HG03060 (cell line): ENCODE data around the gene TNPO2.

Source experiments
- ATAC-seq: cut with Tn5 transposase; IDR thresholded peaks from one replicate; pipeline ENCODE4 v1.9.1; 2021; ENCODE audit warnings: low read depth, moderate number of reproducible peaks; ENCODE audit not compliant: unreplicated experiment

The TNPO2 gene

GRCh38 chr19:12723641-12724426 is at the start of gene TNPO2:
Gene TNPO2 (minus strand): TSS chr19:12723932. CDS start chr19:12720977, 2,955 bp downstream.
- ATAC-seq = no peak

DNA sequence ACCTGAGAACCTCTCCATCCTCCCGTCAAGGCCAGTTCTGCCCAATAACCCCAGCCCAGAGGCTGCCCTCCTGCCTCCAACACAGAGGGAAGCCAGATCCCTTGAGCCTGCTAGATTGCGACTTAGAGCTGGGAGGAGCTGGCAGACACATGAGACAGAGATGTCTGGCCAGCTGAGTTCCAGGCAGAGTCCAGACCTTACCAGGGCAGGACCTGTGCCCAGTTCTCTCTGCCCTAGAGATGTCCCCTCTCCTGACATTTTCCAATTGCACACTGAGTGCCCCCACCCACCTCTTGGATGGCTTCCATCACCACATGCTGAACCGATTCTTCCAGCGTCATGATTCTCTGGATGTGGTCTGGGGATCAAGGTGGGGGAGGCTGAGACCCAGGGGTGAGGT is 48.6 kb upstream of the TNPO2 start:
- no peak for ATAC-seq

DNA sequence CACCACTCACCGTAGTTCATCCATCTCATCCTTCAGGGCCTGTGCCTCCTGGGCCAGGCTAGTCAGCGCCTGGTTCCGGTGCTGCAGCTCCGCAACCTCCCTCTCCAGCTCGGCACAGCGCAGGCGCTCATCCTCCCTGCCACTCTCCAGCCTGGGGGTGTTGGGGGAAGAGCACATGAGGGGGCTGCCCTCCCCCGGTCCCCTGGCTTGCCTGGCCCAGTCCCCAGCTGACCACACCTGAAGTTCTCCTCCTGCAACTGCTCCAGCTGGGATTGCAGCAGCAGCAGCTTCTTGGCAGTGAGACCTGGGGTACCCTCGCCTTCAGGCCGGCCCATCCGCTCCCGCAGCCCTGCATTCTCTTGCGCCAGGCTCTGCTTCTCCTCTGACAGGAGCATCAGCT is 47.2 kb upstream of the TNPO2 start:
- no peak for ATAC-seq

DNA sequence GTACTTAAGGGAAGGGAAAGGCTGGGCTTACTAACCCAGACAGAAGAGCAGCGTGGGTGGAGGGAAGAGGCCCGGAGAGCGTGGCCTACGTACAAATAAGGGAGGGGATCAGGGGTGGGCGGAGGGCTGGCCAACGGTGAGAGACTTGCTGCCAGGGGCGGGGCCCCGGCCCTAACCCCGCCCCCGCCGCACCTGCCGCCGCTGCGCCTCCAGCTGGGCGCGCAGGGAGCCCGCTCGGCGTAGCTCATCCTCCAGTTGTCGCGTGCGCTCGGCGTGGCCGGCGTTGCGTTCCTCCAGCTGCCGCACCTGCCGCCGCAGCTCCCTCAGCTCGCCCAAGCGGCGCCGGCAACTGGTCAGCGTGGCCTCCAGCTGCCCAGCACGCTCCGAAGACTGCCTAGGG is 46.0 kb upstream of the TNPO2 start:
- ATAC-seq = no peak

DNA sequence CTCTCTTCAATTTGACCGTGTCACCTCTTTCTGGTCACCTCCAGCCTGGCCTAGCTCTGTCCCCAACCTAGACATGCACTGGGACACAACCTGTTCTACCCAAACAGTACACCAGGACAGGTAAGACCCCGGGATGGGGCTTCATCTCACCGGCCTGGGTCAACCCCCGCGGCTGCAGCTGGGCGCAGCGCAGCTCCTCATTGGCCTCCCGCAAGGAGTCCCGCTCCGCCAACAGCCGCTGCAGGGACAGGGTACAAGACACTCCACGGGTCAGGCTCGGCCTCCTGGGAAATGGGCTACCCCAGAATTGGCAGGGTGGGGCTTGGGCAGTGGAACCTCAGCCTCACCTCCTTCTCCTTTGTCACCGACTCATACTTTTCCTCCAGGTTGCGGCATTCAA is 43.9 kb upstream of the TNPO2 start:
- ATAC-seq = no peak

DNA sequence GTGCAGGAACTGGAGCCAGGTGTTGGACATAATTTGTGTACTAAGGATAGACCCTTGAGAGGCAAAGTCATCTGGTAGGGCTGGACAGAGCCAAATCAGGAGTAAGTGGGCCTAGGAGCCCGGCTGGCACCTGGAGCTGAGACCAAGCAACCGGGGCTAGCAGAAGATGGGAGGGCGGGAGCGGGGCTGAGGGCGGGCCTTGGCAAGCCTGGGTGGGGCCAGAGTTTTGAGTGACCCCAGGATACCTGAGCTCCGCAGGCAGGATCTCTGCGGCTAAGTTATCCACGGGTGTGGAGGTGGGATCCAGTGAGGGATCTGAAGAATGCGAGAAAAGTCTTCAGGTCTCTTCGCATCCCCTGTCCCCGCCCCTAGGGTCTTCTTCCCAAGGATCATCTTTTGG is 43.4 kb upstream of the TNPO2 start:
- ATAC-seq = no peak

DNA sequence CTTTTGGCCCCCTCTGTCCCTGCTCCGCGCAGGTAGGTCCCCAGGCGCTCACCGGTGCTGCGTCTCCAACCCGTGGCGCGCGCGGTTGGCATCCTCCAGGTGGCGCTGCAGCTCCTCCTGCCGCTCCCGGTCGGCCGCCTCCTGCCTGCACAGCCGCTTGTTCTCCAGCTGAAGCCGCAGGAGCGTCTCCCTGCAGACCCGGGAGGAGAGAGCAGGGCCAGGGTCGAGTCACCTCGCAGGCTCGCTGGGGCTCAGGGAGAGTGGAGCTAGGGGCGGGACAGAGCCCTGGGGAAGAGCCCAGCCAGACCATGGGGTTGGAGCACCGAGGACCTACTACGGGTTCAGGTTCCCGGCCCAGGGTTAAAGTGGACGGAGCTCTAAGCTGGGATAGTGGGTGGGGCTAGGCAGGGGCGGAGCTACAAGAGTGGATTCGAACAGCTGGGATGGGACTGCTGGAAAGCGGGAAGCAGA is 42.4 kb upstream of the TNPO2 start:
- ATAC-seq = no peak

GRCh38 chr19:12764698-12765097 is 41.0 kb upstream of the TNPO2 start:
- no peak for ATAC-seq

- no peak for ATAC-seq
Observed at GRCh38 chr19:12763100-12763499, 39.4 kb upstream of the TNPO2 start.

- ATAC-seq = no peak
Observed at GRCh38 chr19:12759686-12760085, 36.0 kb upstream of the TNPO2 start.

DNA sequence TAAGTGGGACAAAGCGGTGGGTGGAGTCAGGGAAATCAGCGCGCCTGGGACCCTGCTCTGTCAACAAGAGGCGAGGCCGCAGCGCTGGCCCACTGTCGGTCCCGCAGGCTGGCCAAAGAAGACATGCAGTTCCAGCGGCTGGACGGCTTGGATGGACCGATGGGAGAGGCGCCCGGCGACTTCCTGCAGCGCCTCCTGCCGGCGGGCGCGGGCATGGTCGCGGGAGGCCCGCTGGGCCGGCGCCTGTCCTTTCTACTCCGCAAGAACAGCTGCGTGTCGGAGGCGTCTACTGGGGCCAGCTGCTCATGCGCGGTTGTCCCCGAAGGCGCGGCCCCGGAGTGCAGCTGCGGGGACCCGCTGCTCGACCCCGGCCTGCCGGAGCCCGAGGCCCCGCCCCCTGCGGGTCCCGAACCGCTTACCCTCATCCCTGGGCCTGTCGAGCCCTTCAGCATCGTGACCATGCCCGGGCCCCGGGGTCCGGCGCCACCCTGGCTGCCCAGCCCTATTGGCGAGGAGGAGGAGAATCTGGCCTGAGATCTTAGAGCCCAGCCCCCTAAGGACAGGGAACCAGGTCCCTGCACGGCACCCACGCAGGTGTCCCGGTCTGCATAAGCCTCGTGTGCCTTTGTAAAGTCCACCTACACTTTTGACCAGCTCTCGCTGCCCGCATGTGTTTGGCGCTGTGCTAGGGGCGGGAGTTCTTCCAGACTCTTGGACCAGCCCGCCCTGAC is 34.0 kb upstream of the TNPO2 start:
- no peak for ATAC-seq

DNA sequence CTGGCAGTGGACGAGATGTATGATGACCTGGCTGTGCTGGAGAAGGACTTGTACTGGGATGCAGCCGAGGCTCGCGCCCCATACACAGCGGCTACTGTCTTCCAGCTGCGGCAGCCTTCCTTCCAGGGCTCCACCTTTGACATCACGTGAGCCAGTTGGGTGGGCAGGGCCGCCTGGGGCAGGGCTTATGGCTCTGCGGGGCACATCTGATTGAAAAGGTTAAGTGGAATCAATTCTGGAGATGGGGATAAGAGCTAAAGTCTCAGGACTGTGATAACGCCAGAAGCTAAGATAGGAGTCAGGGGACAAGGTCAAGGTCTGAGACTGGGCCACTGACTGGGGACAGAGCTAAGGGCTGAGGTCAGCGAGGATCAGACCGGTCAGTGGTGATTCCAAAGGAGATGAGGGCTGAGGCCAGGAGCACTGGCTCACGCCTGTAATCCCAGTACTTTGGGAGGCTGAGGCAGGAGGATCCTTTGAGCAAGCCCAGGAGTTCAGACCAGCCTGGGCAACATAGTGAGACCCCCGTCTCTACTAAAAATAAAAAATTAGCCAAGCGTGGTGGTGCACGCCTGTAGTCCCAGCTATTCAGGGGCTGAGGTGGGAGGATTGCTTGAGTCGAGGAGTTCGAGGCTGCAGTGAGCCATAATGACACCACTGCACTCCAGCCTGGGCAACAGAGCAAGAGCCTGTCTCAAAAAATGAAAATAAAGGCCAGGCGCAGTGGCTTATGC is 32.6 kb upstream of the TNPO2 start:
- ATAC-seq = no peak

DNA sequence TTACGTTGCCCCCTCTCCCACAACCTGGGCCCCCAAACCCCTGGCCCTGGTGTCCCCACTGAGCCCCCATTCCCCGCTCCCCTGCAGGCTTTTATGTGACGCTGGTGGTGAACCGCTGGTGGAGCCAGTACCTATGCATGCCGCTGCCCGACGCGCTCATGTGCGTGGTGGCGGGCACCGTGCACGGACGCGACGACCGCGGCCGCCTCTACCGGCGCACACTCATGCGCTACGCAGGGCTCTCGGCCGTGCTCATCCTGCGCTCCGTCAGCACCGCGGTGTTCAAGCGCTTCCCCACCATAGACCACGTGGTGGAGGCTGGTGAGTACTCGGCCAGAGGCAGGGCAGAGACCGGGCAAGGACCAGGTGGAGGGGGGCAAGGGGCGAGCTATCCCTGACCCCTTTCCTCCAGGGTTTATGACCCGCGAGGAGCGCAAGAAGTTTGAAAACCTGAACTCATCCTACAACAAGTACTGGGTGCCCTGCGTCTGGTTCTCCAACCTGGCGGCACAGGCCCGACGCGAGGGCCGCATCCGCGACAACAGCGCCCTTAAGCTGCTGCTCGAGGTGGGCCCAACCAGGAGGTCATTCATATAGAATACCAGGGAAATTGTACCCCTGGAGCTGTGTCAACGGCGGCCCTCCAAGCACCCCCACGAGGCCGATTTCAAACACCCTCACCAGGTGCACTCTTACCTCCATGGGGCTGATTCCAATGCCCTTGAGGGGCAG is 30.9 kb upstream of the TNPO2 start:
- no peak for ATAC-seq

GRCh38 chr19:12752056-12752781 is 28.5 kb upstream of the TNPO2 start:
- ATAC-seq = no peak

- no peak for ATAC-seq
Observed at GRCh38 chr19:12751635-12752034, 27.9 kb upstream of the TNPO2 start, which contains the start of gene BEST2. Gene BEST2 (plus strand): TSS chr19:12751791. CDS start chr19:12752593, 802 bp downstream.

DNA sequence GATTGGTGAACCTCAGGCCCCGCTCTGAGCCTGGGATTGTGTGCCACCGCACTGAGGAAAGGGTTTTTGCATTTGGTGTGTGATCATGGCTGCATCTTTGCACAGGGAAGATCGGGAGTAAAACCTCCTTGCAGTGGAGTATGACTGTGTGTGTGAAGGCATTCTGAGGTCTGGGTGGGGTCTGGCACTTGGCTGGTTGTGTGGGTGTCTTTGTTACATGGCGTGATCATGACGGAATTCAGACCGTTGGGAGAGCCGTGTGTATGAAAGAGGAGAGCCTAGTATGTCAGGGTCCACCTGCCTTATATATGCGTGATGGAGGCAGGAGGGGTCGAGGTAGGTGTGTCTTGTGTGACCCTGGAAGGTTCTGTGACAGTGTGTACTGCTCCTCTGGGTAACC is 27.1 kb upstream of the TNPO2 start:
- no peak for ATAC-seq

DNA sequence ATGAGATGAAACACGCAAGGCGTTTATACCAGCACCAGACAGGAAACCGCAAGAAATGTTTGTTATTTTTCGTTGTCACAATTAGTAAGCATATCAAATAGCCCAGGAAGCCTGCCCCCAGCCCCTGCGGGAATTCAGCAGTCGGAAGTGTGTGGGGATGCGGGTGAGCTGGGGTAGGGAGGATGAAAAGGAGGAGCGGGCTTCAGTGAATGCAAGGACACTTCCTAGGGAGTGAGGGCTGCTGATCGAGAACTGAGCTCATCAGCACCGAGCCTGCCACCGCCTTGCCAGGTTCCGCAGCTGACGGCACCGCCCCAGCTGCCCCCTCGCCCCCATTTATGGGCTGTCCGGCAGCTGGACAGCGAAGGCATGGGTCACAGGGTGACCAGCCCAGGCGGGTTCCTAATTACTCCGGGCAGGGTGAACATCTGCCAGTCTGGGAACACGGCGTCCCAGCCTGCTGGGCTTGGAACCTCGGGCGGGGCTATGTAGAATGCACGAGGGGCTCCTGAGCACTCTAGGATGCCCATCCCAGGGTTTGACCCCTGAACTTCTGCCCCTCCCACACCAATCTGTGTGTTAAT is 26.3 kb upstream of the TNPO2 start:
- ATAC-seq = no peak

DNA sequence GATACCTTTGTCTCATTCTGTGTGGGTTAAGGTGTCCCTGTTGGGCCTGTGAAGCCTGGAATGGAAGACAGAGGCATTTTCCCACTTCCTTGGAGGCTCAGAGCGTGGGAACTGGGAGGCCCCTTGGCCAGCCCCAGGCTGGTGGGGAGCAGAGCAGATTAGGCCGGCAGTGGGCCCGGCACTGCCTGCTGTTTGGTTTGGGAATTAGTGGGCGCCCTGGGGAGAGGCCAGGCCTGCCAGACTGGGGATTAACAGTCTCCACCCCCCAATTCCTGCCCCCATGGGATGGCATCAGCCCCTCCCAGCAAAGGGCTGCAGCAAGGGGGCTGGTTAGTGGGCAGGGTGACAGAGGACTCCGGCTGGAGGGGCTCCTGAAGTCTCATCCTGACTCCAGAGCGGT is 24.8 kb upstream of the TNPO2 start:
- no peak for ATAC-seq

DNA sequence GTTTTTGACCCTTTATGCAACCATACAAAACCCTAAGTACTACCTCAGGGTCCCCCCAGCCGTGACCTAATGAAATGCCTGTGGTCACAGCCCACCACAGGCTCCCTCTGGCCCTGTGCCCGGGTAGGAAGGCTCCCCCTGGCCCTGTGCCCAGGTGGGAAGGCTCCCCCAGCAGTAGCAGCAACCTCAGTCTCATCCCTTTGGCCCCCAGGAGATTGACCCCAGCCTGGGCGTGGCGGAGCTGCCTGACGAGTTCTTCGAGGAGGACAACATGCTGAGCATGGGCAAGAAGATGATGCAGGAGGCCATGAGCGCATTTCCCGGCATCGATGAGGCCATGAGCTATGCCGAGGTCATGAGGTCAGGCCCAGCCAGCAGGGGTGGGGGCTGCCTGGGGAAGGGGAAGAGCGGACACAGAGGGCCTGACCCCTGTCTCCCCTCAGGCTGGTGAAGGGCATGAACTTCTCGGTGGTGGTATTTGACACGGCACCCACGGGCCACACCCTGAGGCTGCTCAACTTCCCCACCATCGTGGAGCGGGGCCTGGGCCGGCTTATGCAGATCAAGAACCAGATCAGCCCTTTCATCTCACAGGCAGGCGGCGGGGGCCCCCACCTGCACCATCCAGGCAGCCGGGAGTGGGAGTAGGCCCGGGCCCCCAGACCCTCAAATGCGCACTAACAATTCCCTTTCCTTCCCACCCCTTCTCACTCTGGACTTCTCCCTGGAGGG is 21.6 kb upstream of the TNPO2 start:
- no peak for ATAC-seq
